Osteocyte (in vitro differentiated cells): ENCODE data around the gene TOR1A. TPM values are rescaled to one million over a fixed set of nuclear protein-coding genes. Genes with fewer than 3 reads are reported as not detected.

ENCODE experiments used
- DNase-seq: peaks from one replicate; pipeline ENCODE4 v3.0.0; 2021; ENCODE audit warnings: mixed read lengths; ENCODE audit not compliant: unreplicated experiment; ENCODE audit errors: extremely low spot score
- H3K27ac Mint-ChIP-seq: one replicate; pipeline ENCODE4 v1.8.0; 2021; ENCODE audit warnings: mild to moderate bottlenecking, mixed read lengths; ENCODE audit not compliant: unreplicated experiment
- H3K27me3 Mint-ChIP-seq: one replicate; pipeline ENCODE4 v1.8.0; 2021; ENCODE audit warnings: mixed read lengths; ENCODE audit not compliant: unreplicated experiment
- H3K36me3 Mint-ChIP-seq: one replicate; pipeline ENCODE4 v1.8.0; 2021; ENCODE audit warnings: mixed read lengths; ENCODE audit not compliant: unreplicated experiment
- H3K4me1 Mint-ChIP-seq: one replicate; pipeline ENCODE4 v1.8.0; 2021; ENCODE audit warnings: mixed read lengths; ENCODE audit not compliant: unreplicated experiment
- H3K4me3 Mint-ChIP-seq: one replicate; pipeline ENCODE4 v1.8.0; 2021; ENCODE audit warnings: mild to moderate bottlenecking, moderate library complexity, mixed read lengths; ENCODE audit not compliant: unreplicated experiment
- H3K9me3 Mint-ChIP-seq: one replicate; pipeline ENCODE4 v1.8.0; 2021; ENCODE audit warnings: mixed read lengths; ENCODE audit not compliant: unreplicated experiment
- CTCF ChIP-seq: fragments of 200-600 bp; sonication (generic); IDR thresholded peaks from 2 replicates; pipeline ENCODE4 v1.5.0; 2021; ENCODE audit warnings: antibody characterized with exemption, mild to moderate bottlenecking, moderate library complexity
- total RNA-seq: library from RNA; stranded (reverse); gene quantifications from 2 replicates; pipeline ENCODE4 v1.2.1, GENCODE V29; 2021

Gene TOR1A
- total RNA-seq, 1 donor from 2014 or later, result 46.1 TPM

- peak; percentile 89 for DNase-seq
- no peaks in the 10 kb centered on the region for H3K4me1 Mint-ChIP-seq
- H3K27me3 Mint-ChIP-seq, result peaks cover 31% of the 10 kb centered on the region
- no peak overlapping the region for H3K4me3 Mint-ChIP-seq
- TF ChIP-seq CTCF, result peak; percentile 93
- H3K27ac Mint-ChIP-seq, result no peak overlapping the region
- H3K9me3 Mint-ChIP-seq, result no peaks in the 10 kb centered on the region
- H3K36me3 Mint-ChIP-seq, result no peaks in the 10 kb centered on the region
These were observed 40.2 kb downstream of the TOR1A start for GRCh38 chr9:129783516-129784361.

GRCh38 chr9:129781981-129782380 lies 42.0 kb downstream of the TOR1A start:
- no peaks in the 10 kb centered on the region for H3K9me3 Mint-ChIP-seq
- peaks cover 23% of the 10 kb centered on the region for H3K27me3 Mint-ChIP-seq
- no peak for TF ChIP-seq CTCF
- H3K36me3 Mint-ChIP-seq, result no peaks in the 10 kb centered on the region
- H3K4me3 Mint-ChIP-seq, result no peak overlapping the region
- H3K4me1 Mint-ChIP-seq, result peaks cover 10% of the 10 kb centered on the region
- no peak overlapping the region for H3K27ac Mint-ChIP-seq
- no peak for DNase-seq

GRCh38 chr9:129781131-129781530 lies 42.8 kb downstream of the TOR1A start:
- peaks cover 15% of the 10 kb centered on the region for H3K27me3 Mint-ChIP-seq
- no peak for TF ChIP-seq CTCF
- DNase-seq, result no peak
- no peaks in the 10 kb centered on the region for H3K36me3 Mint-ChIP-seq
- H3K4me3 Mint-ChIP-seq, result no peak overlapping the region
- H3K27ac Mint-ChIP-seq, result no peak overlapping the region
- H3K9me3 Mint-ChIP-seq, result no peaks in the 10 kb centered on the region
- H3K4me1 Mint-ChIP-seq, result peaks cover 17% of the 10 kb centered on the region

GRCh38 chr9:129779560-129780190 lies 44.3 kb downstream of the TOR1A start:
- Mint-ChIP-seq H3K4me1 (peaks cover 17% of the 10 kb centered on the region), H3K4me3 (no peak overlapping the region), H3K27me3 (peaks cover 10% of the 10 kb centered on the region), H3K36me3 (no peaks in the 10 kb centered on the region), H3K9me3 (no peaks in the 10 kb centered on the region), H3K27ac (no peak overlapping the region)
- DNase-seq, result no peak
- TF ChIP-seq CTCF, result no peak

- Mint-ChIP-seq H3K9me3 (no peaks in the 10 kb centered on the region), H3K4me1 (peaks cover 20% of the 10 kb centered on the region), H3K4me3 (no peak overlapping the region), H3K27me3 (peaks cover 10% of the 10 kb centered on the region), H3K36me3 (no peaks in the 10 kb centered on the region), H3K27ac (no peak overlapping the region)
- TF ChIP-seq CTCF, result no peak
- no peak for DNase-seq
These were observed 45.5 kb downstream of the TOR1A start for GRCh38 chr9:129778469-129778868.
